Hepatocyte (in vitro differentiated cells): ENCODE data around the gene CHRNB1.

Experiments used
- EZH2 ChIP-seq: fragments of 200-600 bp; sonication (generic); IDR thresholded peaks from 2 replicates; pipeline ENCODE4 v1.6.1; 2016; ENCODE audit warnings: antibody characterized with exemption, mild to moderate bottlenecking, borderline replicate concordance
- EZH2phosphoT487 ChIP-seq: fragments of 200-600 bp; sonication (generic); IDR thresholded peaks from one replicate; pipeline ENCODE4 v1.6.1; 2018; ENCODE audit warnings: antibody characterized with exemption, mild to moderate bottlenecking, low read depth, moderate library complexity; ENCODE audit not compliant: unreplicated experiment, severe bottlenecking
- TF ChIP-seq, protein P1 (sequence below): fragments of 200-600 bp; sonication (generic); IDR thresholded peaks from 2 replicates; pipeline ENCODE4 v1.5.1; 2016; ENCODE audit warnings: antibody characterized with exemption, mild to moderate bottlenecking; ENCODE audit not compliant: poor library complexity

DNA sequence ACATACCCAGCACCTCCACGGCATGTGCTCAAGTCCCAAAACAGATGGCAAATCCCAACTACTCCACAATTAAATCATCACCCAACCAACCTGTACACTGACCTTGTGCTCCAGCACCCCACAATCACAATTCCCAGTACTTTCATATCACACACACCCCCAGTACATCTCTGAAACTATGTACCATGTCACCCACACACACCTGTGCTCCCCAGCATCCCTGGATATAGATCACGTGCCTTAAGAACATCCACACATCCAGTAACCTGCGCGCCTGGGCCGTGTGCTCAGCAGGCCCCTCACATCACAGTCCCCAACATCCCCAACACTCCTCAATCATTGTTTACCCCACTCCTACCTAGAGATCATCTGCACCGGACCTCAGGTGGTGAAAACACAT, 35.1 kb upstream of the CHRNB1 start:
- TF ChIP-seq, protein P1, sequence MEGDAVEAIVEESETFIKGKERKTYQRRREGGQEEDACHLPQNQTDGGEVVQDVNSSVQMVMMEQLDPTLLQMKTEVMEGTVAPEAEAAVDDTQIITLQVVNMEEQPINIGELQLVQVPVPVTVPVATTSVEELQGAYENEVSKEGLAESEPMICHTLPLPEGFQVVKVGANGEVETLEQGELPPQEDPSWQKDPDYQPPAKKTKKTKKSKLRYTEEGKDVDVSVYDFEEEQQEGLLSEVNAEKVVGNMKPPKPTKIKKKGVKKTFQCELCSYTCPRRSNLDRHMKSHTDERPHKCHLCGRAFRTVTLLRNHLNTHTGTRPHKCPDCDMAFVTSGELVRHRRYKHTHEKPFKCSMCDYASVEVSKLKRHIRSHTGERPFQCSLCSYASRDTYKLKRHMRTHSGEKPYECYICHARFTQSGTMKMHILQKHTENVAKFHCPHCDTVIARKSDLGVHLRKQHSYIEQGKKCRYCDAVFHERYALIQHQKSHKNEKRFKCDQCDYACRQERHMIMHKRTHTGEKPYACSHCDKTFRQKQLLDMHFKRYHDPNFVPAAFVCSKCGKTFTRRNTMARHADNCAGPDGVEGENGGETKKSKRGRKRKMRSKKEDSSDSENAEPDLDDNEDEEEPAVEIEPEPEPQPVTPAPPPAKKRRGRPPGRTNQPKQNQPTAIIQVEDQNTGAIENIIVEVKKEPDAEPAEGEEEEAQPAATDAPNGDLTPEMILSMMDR, result no peak
- no peak for TF ChIP-seq EZH2
- no peak for TF ChIP-seq EZH2phosphoT487
